Measurements from ENCODE around the gene BOLA2B. TPM values are rescaled to one million over a fixed set of nuclear protein-coding genes. Genes with fewer than 3 reads are reported as not detected.
A peak's percentile ranks its signal among the peaks of the same experiment; 100 is the strongest.
"Not testable (repeated sequence)": the region's sequence is repeated elsewhere in the genome, so short reads cannot be mapped to it uniquely, and the experiment has no call there.

BOLA2B gene
- polyA plus RNA-seq, 4 donors: 55.8 to 614 (median 378) TPM

DNA sequence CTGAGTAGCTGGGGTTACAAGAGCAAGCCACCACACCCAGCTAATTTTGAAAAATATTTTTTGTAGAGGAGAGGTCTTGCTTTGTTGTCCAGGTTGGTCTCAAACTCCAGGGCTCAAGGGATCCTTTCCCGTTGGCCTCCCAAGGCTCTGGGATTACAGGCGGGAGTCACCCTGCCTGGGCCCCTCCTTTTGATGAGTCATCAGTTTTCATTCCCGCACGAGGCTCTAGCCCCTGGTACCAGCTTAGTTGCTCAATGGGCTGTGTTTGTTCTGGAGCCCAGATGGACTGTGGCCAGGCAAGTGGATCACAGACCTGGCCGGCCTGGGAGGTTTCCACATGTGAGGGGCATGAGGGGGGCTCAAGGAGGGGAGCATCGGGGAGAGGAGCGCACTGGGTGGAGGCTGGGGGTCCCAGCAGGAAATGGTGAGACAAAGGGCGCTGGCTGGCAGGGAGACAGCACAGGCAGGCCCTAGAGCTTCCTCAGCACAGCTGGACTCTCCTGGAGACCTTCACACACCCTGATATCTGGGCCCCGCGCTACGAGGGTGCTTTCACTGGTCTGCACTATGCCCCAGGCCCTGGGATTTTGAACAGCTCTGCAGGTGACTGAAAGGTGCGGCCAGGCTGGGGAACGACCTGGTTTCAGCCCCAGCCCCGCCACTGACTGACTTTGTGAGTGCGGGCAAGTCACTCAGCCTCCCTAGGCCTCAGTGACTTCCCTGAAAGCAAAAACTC is 6.3 kb upstream of the BOLA2B start:
- H3K4me3 ChIP-seq (ENCODE audit: low read depth in 1 of 3, low read length in 3 of 3); H3K36me3 ChIP-seq (ENCODE audit: control insufficient read depth in 3 of 3, insufficient read depth in 2 of 3, low read depth in 1 of 3, low read length in 3 of 3); H3K9me3 ChIP-seq (ENCODE audit: control insufficient read depth in 2 of 2, insufficient read depth in 1 of 2, low read depth in 1 of 2, low read length in 1 of 2); H3K4me1 ChIP-seq (ENCODE audit: control insufficient read depth in 3 of 3, insufficient read depth in 2 of 3, low read depth in 1 of 3, low read length in 2 of 3); H3K27ac ChIP-seq (ENCODE audit: low read depth in 1 of 3, low read length in 2 of 3); FAIRE-seq; DNase-seq; H3K27me3 ChIP-seq (ENCODE audit: control insufficient read depth in 3 of 3, insufficient read depth in 3 of 3, low read length in 3 of 3): not testable (repeated sequence)
- WGBS, 3 donors: no CpG with 5 or more reads among the region's 15 CpGs

DNA sequence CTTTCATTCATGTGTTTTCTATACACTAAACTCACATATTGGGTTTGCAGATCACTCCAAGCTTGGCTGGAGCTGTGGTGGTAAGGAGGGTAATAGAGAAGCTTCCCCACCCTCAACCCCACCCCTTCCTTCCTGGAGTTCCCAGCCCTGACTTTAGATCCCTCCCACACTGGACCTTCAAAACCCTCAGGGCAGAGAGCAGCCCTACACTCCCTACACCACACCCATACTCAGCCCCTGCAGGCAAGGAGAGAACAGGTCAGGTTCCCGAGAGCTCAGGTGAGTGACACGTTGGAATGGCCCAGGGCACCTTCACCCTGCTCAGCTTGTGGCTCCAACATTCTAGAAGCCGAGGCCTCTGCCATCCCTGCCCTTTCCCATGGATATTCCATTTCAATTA is 5.6 kb upstream of the BOLA2B start, which contains the start of gene SULT1A3:
Gene SULT1A3 (plus strand): TSS at position 207 of the 400 bp plus-strand sequence. CDS start 1,474 bp downstream, outside the sequence.
- not testable (repeated sequence) for H3K27me3 ChIP-seq (ENCODE audit: control insufficient read depth in 3 of 3, insufficient read depth in 3 of 3, low read length in 3 of 3); H3K4me3 ChIP-seq (ENCODE audit: low read depth in 1 of 3, low read length in 3 of 3); H3K36me3 ChIP-seq (ENCODE audit: control insufficient read depth in 3 of 3, insufficient read depth in 2 of 3, low read depth in 1 of 3, low read length in 3 of 3); DNase-seq; H3K27ac ChIP-seq (ENCODE audit: low read depth in 1 of 3, low read length in 2 of 3); H3K4me1 ChIP-seq (ENCODE audit: control insufficient read depth in 3 of 3, insufficient read depth in 2 of 3, low read depth in 1 of 3, low read length in 2 of 3); H3K9me3 ChIP-seq (ENCODE audit: control insufficient read depth in 2 of 2, insufficient read depth in 1 of 2, low read depth in 1 of 2, low read length in 1 of 2); FAIRE-seq
- WGBS, 3 donors: no CpG with 5 or more reads among the region's 3 CpGs

GRCh38 chr16:30197001-30197400 is 3.5 kb upstream of the BOLA2B start:
- H3K27me3 ChIP-seq (ENCODE audit: control insufficient read depth in 3 of 3, insufficient read depth in 3 of 3, low read length in 3 of 3); H3K36me3 ChIP-seq (ENCODE audit: control insufficient read depth in 3 of 3, insufficient read depth in 2 of 3, low read depth in 1 of 3, low read length in 3 of 3); FAIRE-seq; H3K4me1 ChIP-seq (ENCODE audit: control insufficient read depth in 3 of 3, insufficient read depth in 2 of 3, low read depth in 1 of 3, low read length in 2 of 3); DNase-seq; H3K9me3 ChIP-seq (ENCODE audit: control insufficient read depth in 2 of 2, insufficient read depth in 1 of 2, low read depth in 1 of 2, low read length in 1 of 2); H3K4me3 ChIP-seq (ENCODE audit: low read depth in 1 of 3, low read length in 3 of 3): not testable (repeated sequence)
- H3K27ac ChIP-seq (ENCODE audit: low read depth in 1 of 3, low read length in 2 of 3): peak overlapping the region in 2 of 3 donors; percentile 73 to 81
- WGBS, 3 donors: 50 to 72% (median 54%) methylated on average over 1 of the region's 2 CpGs

DNA sequence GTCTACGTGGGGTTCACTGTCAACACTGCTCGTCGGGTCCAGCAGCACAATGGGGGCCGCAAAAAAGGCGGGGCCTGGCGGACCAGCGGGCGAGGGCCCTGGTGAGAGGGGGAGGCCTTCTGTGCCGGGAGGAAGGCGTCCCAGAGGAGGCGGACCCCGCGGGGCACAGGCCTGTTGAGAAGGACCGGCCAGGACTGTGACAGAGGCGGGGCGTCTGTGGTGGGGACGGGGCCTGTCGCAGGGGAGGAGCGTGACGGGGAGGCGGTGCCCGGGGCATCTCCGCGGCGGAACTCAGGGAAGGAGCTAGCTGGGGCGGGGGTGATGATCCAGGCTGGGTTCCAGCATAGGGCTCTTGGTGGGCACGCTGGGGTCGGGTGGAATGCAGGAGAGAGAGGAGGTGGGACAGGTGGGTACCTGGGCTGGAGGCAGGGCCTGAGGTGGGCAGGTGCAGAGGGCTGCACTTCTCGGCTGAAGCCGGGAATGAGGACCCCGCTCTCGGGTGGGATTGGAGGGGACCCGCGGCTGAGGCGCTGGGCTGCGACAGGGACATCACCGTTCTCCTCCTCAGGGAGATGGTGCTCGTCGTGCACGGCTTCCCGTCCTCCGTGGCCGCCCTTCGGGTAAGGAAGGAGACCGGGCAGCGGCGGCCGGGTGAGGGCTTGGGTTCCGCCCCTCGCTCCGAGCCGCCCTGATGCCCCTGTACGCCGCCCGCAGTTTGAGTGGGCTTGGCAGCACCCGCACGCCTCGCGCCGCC is 883 bp upstream of the BOLA2B start:
- DNase-seq, FAIRE-seq: not testable (repeated sequence)
- peak overlapping the region; percentile 65 to 82 (median 81) for H3K27ac ChIP-seq (ENCODE audit: low read depth in 1 of 3, low read length in 2 of 3)

GRCh38 chr16:30193098-30193497 is 368 bp downstream of the BOLA2B start:
- FAIRE-seq; H3K4me3 ChIP-seq (ENCODE audit: low read depth in 1 of 3, low read length in 3 of 3); H3K4me1 ChIP-seq (ENCODE audit: control insufficient read depth in 3 of 3, insufficient read depth in 2 of 3, low read depth in 1 of 3, low read length in 2 of 3); H3K36me3 ChIP-seq (ENCODE audit: control insufficient read depth in 3 of 3, insufficient read depth in 2 of 3, low read depth in 1 of 3, low read length in 3 of 3); H3K27me3 ChIP-seq (ENCODE audit: control insufficient read depth in 3 of 3, insufficient read depth in 3 of 3, low read length in 3 of 3); H3K9me3 ChIP-seq (ENCODE audit: control insufficient read depth in 2 of 2, insufficient read depth in 1 of 2, low read depth in 1 of 2, low read length in 1 of 2); DNase-seq; H3K27ac ChIP-seq (ENCODE audit: low read depth in 1 of 3, low read length in 2 of 3): not testable (repeated sequence)
- WGBS, 3 donors: no CpG with 5 or more reads among the region's 21 CpGs

More for the DNA sequence above, 883 bp upstream of the BOLA2B start:
- H3K4me3 ChIP-seq (ENCODE audit: low read depth in 1 of 3, low read length in 3 of 3): peak overlapping the region in 2 of 3 donors; percentile 41 to 48
- not testable (repeated sequence) for H3K9me3 ChIP-seq (ENCODE audit: control insufficient read depth in 2 of 2, insufficient read depth in 1 of 2, low read depth in 1 of 2, low read length in 1 of 2); H3K4me1 ChIP-seq (ENCODE audit: control insufficient read depth in 3 of 3, insufficient read depth in 2 of 3, low read depth in 1 of 3, low read length in 2 of 3); H3K27me3 ChIP-seq (ENCODE audit: control insufficient read depth in 3 of 3, insufficient read depth in 3 of 3, low read length in 3 of 3); H3K36me3 ChIP-seq (ENCODE audit: control insufficient read depth in 3 of 3, insufficient read depth in 2 of 3, low read depth in 1 of 3, low read length in 3 of 3)
- WGBS, 3 donors: 1 to 7% (median 5%) methylated on average over 13 to 18 of the region's 60 CpGs

DNA sequence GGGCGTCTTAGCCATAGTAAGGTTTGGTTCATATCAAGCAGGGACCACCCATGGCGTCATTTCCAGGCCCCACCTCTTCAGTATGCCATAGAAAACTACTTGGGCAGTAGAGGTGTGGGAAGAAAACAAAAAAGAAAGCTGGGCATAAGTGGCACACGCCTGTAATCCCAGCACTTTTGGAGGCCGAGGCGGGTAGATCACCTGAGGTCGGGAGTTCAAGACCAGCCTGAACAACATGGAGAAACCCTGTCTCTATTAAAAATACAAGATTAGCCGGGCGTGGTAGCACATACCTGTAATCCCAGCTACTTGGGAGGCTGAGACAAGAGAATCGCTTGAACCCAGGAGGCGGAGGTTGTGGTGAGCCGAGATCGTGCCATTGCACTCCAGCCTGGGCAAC is 2.3 kb downstream of the BOLA2B start:
- 93 to 95% (median 94%) methylated on average over 3 to 4 of the region's 12 CpGs for WGBS, 3 donors
- H3K27ac ChIP-seq (ENCODE audit: low read depth in 1 of 3, low read length in 2 of 3); H3K27me3 ChIP-seq (ENCODE audit: control insufficient read depth in 3 of 3, insufficient read depth in 3 of 3, low read length in 3 of 3); H3K9me3 ChIP-seq (ENCODE audit: control insufficient read depth in 2 of 2, insufficient read depth in 1 of 2, low read depth in 1 of 2, low read length in 1 of 2); DNase-seq; FAIRE-seq; H3K4me3 ChIP-seq (ENCODE audit: low read depth in 1 of 3, low read length in 3 of 3); H3K4me1 ChIP-seq (ENCODE audit: control insufficient read depth in 3 of 3, insufficient read depth in 2 of 3, low read depth in 1 of 3, low read length in 2 of 3): not testable (repeated sequence)
- peaks cover 0 to 21% (median 0%) of the 10 kb centered on the region in 3 donors for H3K36me3 ChIP-seq (ENCODE audit: control insufficient read depth in 3 of 3, insufficient read depth in 2 of 3, low read depth in 1 of 3, low read length in 3 of 3)

DNA sequence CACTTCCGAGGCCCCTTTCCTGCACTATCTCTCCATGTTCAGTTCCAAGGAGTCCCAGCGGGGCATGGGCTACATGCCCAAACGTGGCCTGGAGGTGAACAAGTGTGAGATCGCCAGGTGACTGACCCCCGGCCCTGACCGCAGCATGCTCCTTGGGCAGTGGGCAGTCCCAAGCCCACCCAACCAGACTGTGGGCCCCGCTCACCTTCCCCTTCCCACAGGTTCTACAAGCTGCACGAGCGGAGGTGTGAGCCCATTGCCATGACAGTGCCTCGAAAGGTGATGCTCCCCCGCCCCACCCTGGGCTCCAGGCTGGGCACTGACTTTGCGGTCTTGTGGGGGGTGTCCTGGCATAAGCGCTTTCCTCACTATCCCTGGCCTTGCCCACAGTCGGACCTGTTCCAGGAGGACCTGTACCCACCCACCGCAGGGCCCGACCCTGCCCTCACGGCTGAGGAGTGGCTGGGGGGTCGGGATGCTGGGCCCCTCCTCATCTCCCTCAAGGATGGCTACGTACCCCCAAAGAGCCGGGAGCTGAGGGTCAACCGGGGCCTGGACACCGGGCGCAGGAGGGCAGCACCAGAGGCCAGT is 5.4 kb downstream of the BOLA2B start:
- FAIRE-seq (no peak), DNase-seq (no peak)
- Histone ChIP-seq H3K27me3 (ENCODE audit: control insufficient read depth in 3 of 3, insufficient read depth in 3 of 3, low read length in 3 of 3) (peaks cover 0 to 8% (median 0%) of the 10 kb centered on the region in 3 donors), H3K27ac (ENCODE audit: low read depth in 1 of 3, low read length in 2 of 3) (no peak overlapping the region), H3K4me3 (ENCODE audit: low read depth in 1 of 3, low read length in 3 of 3) (no peak overlapping the region), H3K4me1 (ENCODE audit: control insufficient read depth in 3 of 3, insufficient read depth in 2 of 3, low read depth in 1 of 3, low read length in 2 of 3) (peaks cover 0 to 4% (median 0%) of the 10 kb centered on the region in 3 donors), H3K36me3 (ENCODE audit: control insufficient read depth in 3 of 3, insufficient read depth in 2 of 3, low read depth in 1 of 3, low read length in 3 of 3) (peaks cover 0 to 26% (median 0%) of the 10 kb centered on the region in 3 donors), H3K9me3 (ENCODE audit: control insufficient read depth in 2 of 2, insufficient read depth in 1 of 2, low read depth in 1 of 2, low read length in 1 of 2) (no peaks in the 10 kb centered on the region)
- WGBS, 3 donors: 86 to 91% (median 89%) methylated on average over 23 of the region's 23 CpGs

DNA sequence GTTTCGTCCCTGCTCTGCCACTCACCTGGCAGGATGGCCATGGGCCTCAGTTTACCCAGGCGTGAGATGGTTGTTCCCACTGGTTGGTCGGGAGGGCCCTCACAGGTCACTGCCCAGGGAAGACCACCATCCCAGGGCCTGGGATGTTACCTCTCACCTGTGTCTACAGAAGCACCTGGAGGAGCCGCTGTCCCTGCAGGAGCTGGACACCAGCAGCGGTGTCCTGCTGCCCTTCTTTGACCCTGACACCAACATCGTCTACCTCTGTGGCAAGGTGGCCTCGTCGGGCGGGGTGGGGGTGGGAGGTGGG is 6.0 kb downstream of the BOLA2B start:
- FAIRE-seq (no peak), DNase-seq (no peak)
- Histone ChIP-seq H3K27ac (ENCODE audit: low read depth in 1 of 3, low read length in 2 of 3) (peak overlapping the region in 2 of 3 donors; percentile 29 to 34), H3K27me3 (ENCODE audit: control insufficient read depth in 3 of 3, insufficient read depth in 3 of 3, low read length in 3 of 3) (peaks cover 0 to 8% (median 0%) of the 10 kb centered on the region in 3 donors), H3K4me3 (ENCODE audit: low read depth in 1 of 3, low read length in 3 of 3) (no peak overlapping the region), H3K4me1 (ENCODE audit: control insufficient read depth in 3 of 3, insufficient read depth in 2 of 3, low read depth in 1 of 3, low read length in 2 of 3) (peaks cover 0 to 4% (median 0%) of the 10 kb centered on the region in 3 donors), H3K9me3 (ENCODE audit: control insufficient read depth in 2 of 2, insufficient read depth in 1 of 2, low read depth in 1 of 2, low read length in 1 of 2) (no peaks in the 10 kb centered on the region), H3K36me3 (ENCODE audit: control insufficient read depth in 3 of 3, insufficient read depth in 2 of 3, low read depth in 1 of 3, low read length in 3 of 3) (peaks cover 0 to 26% (median 0%) of the 10 kb centered on the region in 3 donors)
- 74 to 83% (median 81%) methylated on average over 9 of the region's 9 CpGs for WGBS, 3 donors
